GM12801 (cell line): ENCODE measurements around the gene KCNMB3.

Experiments
- TF ChIP-seq, protein P1 (sequence below): IDR thresholded peaks from one replicate; pipeline ENCODE4 v1.5.1; 2011; ENCODE audit warnings: control low read depth; ENCODE audit not compliant: insufficient read length; ENCODE audit errors: extremely low read depth

The KCNMB3 gene

DNA sequence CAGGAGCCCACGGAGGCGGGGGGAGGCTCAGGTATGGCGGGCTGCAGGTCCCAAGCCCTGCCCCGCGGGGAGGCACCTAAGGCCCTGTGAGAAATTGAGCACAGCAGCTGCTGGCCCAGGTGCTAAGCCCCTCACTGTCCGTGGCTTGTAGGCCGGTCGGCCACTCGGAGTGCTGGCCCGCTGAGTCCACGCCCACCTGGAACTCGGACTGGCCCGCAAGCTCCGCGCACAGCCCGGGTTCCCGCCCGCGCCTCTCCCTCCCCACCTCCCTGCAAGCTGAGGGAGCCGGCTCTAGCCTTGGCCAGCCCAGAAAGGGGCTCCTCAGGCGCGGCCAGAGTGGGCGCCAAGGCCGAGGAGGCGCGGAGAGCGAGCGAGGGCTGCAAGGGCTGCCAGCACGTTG lies 12.2 kb upstream of the KCNMB3 start:
- TF ChIP-seq, protein P1, sequence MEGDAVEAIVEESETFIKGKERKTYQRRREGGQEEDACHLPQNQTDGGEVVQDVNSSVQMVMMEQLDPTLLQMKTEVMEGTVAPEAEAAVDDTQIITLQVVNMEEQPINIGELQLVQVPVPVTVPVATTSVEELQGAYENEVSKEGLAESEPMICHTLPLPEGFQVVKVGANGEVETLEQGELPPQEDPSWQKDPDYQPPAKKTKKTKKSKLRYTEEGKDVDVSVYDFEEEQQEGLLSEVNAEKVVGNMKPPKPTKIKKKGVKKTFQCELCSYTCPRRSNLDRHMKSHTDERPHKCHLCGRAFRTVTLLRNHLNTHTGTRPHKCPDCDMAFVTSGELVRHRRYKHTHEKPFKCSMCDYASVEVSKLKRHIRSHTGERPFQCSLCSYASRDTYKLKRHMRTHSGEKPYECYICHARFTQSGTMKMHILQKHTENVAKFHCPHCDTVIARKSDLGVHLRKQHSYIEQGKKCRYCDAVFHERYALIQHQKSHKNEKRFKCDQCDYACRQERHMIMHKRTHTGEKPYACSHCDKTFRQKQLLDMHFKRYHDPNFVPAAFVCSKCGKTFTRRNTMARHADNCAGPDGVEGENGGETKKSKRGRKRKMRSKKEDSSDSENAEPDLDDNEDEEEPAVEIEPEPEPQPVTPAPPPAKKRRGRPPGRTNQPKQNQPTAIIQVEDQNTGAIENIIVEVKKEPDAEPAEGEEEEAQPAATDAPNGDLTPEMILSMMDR, result no peak

DNA sequence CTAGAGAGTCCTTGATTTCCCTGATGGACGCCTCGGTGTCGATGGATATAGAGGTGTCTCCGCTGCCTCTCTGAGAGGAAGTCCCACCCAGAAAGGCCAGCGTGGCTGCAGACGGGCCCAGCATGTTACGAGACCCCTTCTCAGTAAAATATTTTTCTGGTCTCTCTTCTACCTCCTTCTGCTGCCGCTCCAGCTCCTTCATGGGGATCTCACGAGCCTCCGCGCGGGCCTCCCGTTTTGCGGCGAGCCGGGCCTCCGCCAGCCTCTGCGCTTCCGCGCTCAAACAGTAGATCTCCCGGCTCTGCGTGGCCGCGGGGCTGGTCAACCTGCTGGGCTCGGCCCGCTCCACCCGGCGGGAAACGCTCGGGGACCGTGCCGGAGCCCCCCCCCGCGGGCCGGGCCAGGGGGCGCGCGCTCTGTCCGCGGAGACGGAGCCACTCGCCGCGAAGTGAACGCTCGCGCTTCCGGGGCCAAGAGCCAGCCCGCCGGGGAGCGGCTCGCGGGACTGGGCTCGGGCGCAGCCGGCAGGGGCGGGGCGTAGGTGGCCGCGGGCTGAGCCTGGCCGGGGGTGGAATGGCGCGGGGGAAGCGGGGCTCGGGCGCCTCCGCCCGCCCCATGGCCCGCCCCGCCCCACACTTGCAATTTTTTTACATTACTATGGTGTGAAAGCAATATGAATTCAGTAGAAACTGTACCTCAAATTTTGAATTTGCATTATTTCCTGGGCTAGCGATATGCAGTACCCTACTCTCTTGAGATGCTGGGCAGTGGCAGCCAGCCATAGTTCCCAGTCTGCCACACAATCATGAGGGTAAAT lies 10.2 kb upstream of the KCNMB3 start:
- TF ChIP-seq, protein P1, result no peak

- TF ChIP-seq, protein P1, result no peak
Measured at GRCh38 chr3:179258820-179259219, 7.9 kb upstream of the KCNMB3 start.

DNA sequence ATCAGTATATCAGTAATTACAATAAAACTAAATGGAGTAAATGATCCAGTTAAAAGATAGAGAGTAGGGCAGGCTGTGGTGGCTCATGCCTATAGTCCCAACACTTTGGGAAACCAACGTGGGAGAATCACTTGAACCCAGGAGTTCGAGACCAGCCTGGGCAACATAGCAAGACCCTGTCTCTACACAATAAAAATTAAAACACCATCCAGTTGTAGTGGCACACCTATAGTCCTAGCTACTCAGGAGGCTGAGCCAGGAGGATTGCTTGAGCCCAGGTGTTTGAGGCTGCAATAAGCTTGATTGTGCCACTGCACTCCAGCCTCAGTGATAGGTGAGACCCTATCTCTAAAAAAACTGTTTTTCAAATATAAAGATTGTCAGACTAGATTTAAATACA lies 5.9 kb upstream of the KCNMB3 start:
- TF ChIP-seq, protein P1, result no peak

GRCh38 chr3:179247289-179248015 lies 3.5 kb downstream of the KCNMB3 start:
- TF ChIP-seq, protein P1, result no peak

- TF ChIP-seq, protein P1, result no peak
Measured at GRCh38 chr3:179244878-179245277, 6.0 kb downstream of the KCNMB3 start.

DNA sequence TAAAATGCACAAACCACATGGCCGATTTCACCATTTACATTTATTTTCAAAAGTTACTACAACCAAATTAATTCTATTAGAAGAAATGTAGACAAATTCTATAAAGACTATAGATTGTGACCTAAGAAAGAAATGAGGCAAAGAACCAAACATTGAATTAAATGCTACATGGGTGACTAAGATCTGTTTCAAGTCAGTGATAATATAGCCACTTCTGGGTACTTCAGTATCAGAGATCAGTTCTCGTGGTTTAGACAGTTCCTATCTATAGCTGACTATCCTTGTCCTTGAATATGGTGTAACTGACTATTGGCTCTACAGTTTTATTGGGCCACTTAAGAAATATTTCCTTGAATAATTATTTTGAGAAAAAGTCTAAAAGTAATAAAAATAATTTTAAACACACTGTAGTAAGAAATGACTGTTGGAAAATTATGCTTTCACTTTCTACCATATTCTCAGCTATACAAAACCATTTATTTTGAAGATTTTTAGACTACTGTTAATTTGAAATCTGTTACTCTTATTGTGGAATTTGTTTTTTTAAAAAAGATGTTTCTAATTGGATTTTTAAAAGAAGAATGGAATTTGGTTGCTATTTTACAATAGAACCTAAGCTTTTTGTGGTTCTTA lies 14.1 kb downstream of the KCNMB3 start:
- TF ChIP-seq, protein P1, result no peak
